Bronchial epithelial cell (primary cell): ENCODE data around the gene TOPAZ1. TPM values are rescaled to one million over a fixed set of nuclear protein-coding genes. Genes with fewer than 3 reads are reported as not detected.

Experiments
- DNase-seq: peaks from one replicate; pipeline ENCODE4 v3.0.0-alpha.2; 2010; ENCODE audit warnings: low read depth
- FAIRE-seq: peaks from 2 replicates; lab custom pipeline; 2011; peaks lifted over from hg19 to GRCh38; lab: Jason Lieb, UNC
- H3K27me3 ChIP-seq: 2 replicates; pipeline ENCODE4 v1.5.1; 2011; ENCODE audit warnings: low read length; ENCODE audit not compliant: control insufficient read depth, insufficient read depth
- H3K36me3 ChIP-seq: 2 replicates; pipeline ENCODE4 v1.5.1; 2011; ENCODE audit warnings: low read length; ENCODE audit not compliant: control insufficient read depth, insufficient read depth
- H3K4me3 ChIP-seq: 2 replicates; pipeline ENCODE4 v1.5.1; 2011; ENCODE audit warnings: mild to moderate bottlenecking, low read depth, low read length, control low read depth
- CTCF ChIP-seq: IDR thresholded peaks from 2 replicates; pipeline ENCODE4 v1.5.1; 2011; ENCODE audit warnings: mild to moderate bottlenecking, moderate library complexity, low read length, control low read depth, inconsistent platforms; ENCODE audit not compliant: insufficient read depth, severe bottlenecking
- total RNA-seq: library from RNA; depleted of rRNA; stranded (reverse); fragments of >200 nt; gene quantifications from 2 replicates; pipeline ENCODE4 v1.2.1, GENCODE V29; 2014

The TOPAZ1 gene
- total RNA-seq, 1 donor from 2014 or later, result not detected

GRCh38 chr3:44277925-44278324, 36.2 kb downstream of the TOPAZ1 start:
- Histone ChIP-seq H3K36me3 (no peaks in the 10 kb centered on the region), H3K27me3 (peaks cover 4% of the 10 kb centered on the region), H3K4me3 (no peak overlapping the region)
- no peak for DNase-seq
- no peak for TF ChIP-seq CTCF
- FAIRE-seq, result no peak

DNA sequence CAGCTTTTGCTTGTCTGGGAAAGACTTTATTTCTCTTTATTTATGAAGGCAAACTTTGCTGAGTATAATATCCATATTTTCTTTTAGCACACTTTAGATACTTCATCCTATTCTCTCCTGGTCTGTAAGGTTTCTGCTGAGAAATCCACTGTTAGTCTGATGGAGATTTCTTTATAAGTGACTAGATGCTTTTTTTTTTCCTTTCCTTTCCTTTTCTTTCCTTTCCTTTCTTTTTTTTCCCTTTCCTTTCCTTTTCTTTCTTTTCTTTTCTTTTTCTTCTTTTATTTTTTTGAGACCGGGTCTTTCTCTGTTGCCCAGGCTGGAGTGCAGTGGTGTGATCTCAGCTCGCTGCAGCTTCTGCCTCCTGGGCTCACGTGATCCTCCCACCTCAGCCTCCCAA, 38.4 kb downstream of the TOPAZ1 start:
- TF ChIP-seq CTCF, result no peak
- no peaks in the 10 kb centered on the region for H3K36me3 ChIP-seq
- no peak overlapping the region for H3K4me3 ChIP-seq
- H3K27me3 ChIP-seq, result peaks cover 4% of the 10 kb centered on the region
- DNase-seq (no peak), FAIRE-seq (no peak)

DNA sequence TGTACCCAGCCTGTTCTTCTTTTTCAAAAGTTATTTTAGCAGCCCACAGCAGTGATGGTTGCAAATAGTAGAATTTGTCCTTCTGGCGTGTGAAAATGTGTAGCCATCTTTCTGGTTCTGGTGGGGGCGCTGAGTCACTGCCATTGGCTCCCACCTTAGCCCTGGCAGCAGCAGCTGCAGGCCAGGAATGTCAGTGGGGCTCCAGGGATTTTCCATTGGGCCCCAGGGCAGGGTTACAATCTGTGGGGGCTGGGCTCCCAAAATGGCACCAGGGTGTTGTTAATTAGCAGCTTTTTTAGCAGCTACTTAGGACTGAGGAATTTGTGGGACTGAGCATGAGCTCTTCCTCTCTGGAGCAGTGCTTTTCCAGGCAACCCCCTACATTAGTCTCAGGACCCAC, 38.9 kb downstream of the TOPAZ1 start:
- no peak for TF ChIP-seq CTCF
- DNase-seq, result no peak
- Histone ChIP-seq H3K4me3 (no peak overlapping the region), H3K36me3 (no peaks in the 10 kb centered on the region), H3K27me3 (peaks cover 4% of the 10 kb centered on the region)
- no peak for FAIRE-seq

GRCh38 chr3:44284949-44285348, 43.3 kb downstream of the TOPAZ1 start:
- Histone ChIP-seq H3K36me3 (no peaks in the 10 kb centered on the region), H3K27me3 (peaks cover 3% of the 10 kb centered on the region), H3K4me3 (no peak overlapping the region)
- no peak for TF ChIP-seq CTCF
- FAIRE-seq (no peak), DNase-seq (no peak)

- FAIRE-seq (no peak), DNase-seq (peak; percentile 17)
- Histone ChIP-seq H3K27me3 (no peaks in the 10 kb centered on the region), H3K36me3 (no peaks in the 10 kb centered on the region), H3K4me3 (no peak overlapping the region)
- no peak for TF ChIP-seq CTCF
Observed at GRCh38 chr3:44289882-44290462, 48.3 kb downstream of the TOPAZ1 start.

DNA sequence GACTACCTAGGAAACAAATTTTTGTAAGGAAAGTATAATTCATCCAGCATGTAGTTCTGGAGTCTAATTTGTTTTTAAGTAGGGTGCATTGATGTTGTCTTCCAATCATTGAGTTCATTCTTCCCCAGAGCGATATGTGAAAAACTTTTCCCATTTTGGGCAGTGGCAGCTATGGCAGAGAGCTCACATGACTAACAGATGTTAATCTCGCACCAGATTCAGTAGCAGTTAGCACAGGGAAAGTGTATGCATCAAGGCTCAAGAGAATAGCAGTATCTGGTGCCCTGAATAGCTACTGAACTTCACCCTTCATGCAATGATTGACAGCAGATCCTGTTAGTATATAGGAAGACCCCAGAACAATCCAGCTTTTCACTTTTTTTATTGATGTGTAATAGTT, 50.6 kb downstream of the TOPAZ1 start:
- H3K27me3 ChIP-seq, result no peaks in the 10 kb centered on the region
- no peak overlapping the region for H3K4me3 ChIP-seq
- TF ChIP-seq CTCF, result no peak
- DNase-seq (no peak), FAIRE-seq (no peak)
- no peaks in the 10 kb centered on the region for H3K36me3 ChIP-seq
